Effector memory CD8-positive, alpha-beta T cell (primary cell): ENCODE results near the gene ALG12.

Experiments
- ATAC-seq: fragments of 150-1000 bp; cut with Tn5 transposase; replicated peaks from 2 replicates; pipeline ENCODE4 v1.10.0; 2021; ENCODE audit warnings: mild to moderate bottlenecking, moderate library complexity
- DNase-seq, 3 experiments: peaks; one replicate each; pipeline ENCODE4 v3.0.0; 2021
- H3K27ac Mint-ChIP-seq, 2 donors: one replicate each; pipeline ENCODE4 v1.8.0; 2022; ENCODE audit warnings: mild to moderate bottlenecking in 2 of 2, mixed read lengths in 2 of 2, moderate library complexity in 2 of 2
- H3K27me3 Mint-ChIP-seq, 2 donors: one replicate each; pipeline ENCODE4 v1.8.0; 2022; ENCODE audit warnings: mixed read lengths in 2 of 2
- H3K36me3 Mint-ChIP-seq: one replicate; pipeline ENCODE4 v1.8.0; 2022; ENCODE audit warnings: mild to moderate bottlenecking, moderate library complexity, mixed read lengths; ENCODE audit not compliant: insufficient read depth
- H3K4me1 Mint-ChIP-seq, 2 donors: one replicate each; pipeline ENCODE4 v1.8.0; 2022; ENCODE audit warnings: low read depth in 2 of 2, mixed read lengths in 2 of 2
- H3K4me3 Mint-ChIP-seq, 2 donors: one replicate each; pipeline ENCODE4 v1.8.0; 2022; ENCODE audit warnings: mild to moderate bottlenecking in 2 of 2, mixed read lengths in 2 of 2, moderate library complexity in 2 of 2
- H3K9me3 Mint-ChIP-seq, 2 donors: one replicate each; pipeline ENCODE4 v1.8.0; 2022; ENCODE audit warnings: mixed read lengths in 2 of 2
- total RNA-seq, 9 experiments: gene quantifications; one replicate each; lab custom pipeline; 2026; lab: John Stamatoyannopoulos, UW

Gene ALG12
- 19.5 to 40.7 (median 23.2) reads per million in 9 experiments for total RNA-seq

DNA sequence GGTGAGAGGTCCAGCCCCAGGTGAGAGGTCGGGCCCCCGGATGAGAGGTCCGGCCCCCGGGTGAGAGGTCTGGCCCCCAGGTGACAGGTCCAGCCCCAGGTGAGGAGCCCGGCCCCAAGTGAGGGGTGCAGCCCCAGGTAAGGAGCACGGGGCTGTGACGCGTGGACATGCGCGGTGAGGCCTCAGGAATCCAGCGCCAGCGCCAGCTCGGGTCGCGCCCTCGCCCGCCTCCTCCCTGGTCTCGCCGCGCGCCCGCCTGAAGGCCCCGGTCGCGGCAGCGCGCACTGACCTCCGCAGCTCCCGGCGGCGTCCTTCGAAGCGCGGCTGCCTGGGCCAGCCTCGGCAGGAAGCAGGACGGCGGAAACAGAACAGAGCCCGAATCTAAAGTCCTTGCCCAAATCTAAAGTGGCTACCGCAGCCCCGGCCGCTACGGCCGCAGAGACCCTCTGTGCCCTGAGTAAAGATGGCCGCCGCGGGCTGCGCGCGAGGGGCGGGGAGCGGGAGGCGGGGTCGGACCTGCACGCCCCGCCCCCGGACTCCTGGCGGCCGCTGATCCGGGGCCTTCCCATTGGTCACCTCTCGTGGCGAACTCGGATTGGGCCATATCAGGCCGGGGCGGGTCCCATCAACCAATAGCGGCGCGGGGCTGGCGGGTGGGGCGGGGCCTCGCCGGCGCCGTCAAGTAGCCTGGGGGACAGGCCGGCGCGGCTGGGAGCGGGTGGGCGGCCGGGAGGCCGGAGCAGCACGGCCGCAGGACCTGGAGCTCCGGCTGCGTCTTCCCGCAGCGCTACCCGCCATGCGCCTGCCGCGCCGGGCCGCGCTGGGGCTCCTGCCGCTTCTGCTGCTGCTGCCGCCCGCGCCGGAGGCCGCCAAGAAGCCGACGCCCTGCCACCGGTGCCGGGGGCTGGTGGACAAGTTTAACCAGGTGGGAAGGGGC is at the start of gene ALG12, which contains the start of gene CRELD2:
ALG12 (minus strand) TSS at position 465 of the 937 bp plus-strand sequence. CDS start 4,673 bp downstream, outside the sequence.
CRELD2 (plus strand) TSS at position 661 of the 937 bp plus-strand sequence; CDS start at position 797, 136 bp downstream.
- peaks cover 12 to 20% of the 10 kb centered on the region in 2 donors for H3K4me1 Mint-ChIP-seq
- peak; percentile 95 for ATAC-seq
- no peaks in the 10 kb centered on the region for H3K9me3 Mint-ChIP-seq
- H3K4me3 Mint-ChIP-seq: peak within 1 kb of the TSS; percentile 85 to 92
- peak within 1 kb of the TSS; percentile 71 to 79 for H3K27ac Mint-ChIP-seq
- peak; percentile 94 to 95 (median 94) for DNase-seq
- peaks cover 9% of the 10 kb centered on the region for H3K36me3 Mint-ChIP-seq
- H3K27me3 Mint-ChIP-seq: no peaks in the 10 kb centered on the region

DNA sequence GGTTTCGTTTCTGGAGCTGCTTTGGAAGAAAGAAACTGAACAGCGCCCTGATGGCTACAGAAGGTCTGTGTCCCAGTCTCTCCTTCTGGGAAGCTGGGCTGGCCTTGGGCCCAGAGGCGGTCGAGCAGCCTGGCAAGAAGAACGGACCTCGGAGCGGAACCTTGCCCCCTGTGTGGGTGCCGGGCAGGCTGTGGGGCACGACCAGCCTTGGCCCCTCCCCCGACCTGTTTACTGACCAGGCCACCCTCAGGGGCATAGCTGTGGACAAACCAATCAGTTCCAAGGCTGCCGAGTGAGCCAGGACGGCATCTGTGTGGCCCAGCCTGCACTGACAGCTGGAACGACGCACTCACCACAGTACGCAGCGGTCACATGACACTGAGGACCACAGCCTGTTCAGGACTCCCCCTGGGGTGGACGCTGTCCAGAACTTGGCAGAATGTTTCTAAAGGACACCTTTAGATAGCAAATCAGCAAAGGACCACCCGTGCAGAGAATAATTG is 49.5 kb upstream of the ALG12 start:
- peaks cover 85% of the 10 kb centered on the region for H3K36me3 Mint-ChIP-seq
- H3K4me3 Mint-ChIP-seq: peak overlapping the region in 1 of 2 donors; percentile 62
- ATAC-seq: no peak
- H3K27ac Mint-ChIP-seq: peak overlapping the region; percentile 60 to 98
- no peaks in the 10 kb centered on the region for H3K27me3 Mint-ChIP-seq
- no peaks in the 10 kb centered on the region for H3K9me3 Mint-ChIP-seq
- peaks cover 23 to 28% of the 10 kb centered on the region in 2 donors for H3K4me1 Mint-ChIP-seq
- DNase-seq: no peak

DNA sequence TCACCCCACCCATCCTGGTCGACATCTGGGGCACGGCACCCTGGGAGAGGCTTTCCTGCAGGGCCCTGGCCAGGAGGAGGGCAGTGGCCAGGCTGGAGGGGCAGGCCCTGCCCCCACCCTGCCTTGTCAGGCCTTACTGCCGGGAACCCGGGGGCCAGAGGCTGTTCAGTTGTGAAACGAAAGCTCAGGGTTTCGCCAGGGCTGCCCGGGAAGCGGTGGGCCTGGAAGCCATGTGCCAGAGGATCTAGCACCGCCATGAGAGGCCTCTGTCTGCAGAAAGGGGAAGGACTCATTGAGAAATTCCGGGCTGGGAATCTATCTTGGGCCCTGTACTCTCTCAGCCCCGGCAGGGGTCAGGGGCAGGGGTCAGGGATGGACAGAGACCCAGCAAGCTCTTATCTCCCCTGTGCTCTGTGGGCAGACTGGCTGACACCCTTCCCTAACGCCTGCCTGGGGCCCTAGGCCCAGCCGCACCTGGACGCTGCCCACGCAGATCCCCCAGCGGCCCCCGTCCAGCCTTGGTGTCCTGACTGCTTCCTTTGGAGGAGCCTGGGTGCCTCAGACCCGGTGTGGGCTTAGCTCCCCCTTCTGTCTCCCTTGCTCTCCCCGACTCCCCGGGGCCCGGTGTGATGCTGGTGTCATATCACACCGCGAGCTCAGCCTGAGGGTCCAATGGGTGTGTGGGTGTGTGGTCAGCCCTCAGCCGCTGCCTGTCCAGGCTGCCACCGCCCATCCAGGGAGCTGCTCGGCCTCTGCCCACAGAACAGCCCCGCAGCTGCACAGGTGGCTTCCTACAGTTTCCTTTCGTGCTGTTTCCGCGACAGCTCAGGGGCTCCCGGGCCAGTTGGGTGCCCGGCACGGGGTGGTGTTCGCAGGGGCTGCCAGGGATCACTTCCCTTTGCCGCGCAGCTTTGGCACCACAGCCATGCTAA is 48.8 kb upstream of the ALG12 start:
- peak overlapping the region in 1 of 2 donors; percentile 62 for H3K4me3 Mint-ChIP-seq
- peaks cover 23 to 30% of the 10 kb centered on the region in 2 donors for H3K4me1 Mint-ChIP-seq
- H3K27ac Mint-ChIP-seq: peak overlapping the region; percentile 60 to 98
- ATAC-seq: no peak
- no peaks in the 10 kb centered on the region for H3K27me3 Mint-ChIP-seq
- peaks cover 92% of the 10 kb centered on the region for H3K36me3 Mint-ChIP-seq
- H3K9me3 Mint-ChIP-seq: no peaks in the 10 kb centered on the region
- no peak for DNase-seq

DNA sequence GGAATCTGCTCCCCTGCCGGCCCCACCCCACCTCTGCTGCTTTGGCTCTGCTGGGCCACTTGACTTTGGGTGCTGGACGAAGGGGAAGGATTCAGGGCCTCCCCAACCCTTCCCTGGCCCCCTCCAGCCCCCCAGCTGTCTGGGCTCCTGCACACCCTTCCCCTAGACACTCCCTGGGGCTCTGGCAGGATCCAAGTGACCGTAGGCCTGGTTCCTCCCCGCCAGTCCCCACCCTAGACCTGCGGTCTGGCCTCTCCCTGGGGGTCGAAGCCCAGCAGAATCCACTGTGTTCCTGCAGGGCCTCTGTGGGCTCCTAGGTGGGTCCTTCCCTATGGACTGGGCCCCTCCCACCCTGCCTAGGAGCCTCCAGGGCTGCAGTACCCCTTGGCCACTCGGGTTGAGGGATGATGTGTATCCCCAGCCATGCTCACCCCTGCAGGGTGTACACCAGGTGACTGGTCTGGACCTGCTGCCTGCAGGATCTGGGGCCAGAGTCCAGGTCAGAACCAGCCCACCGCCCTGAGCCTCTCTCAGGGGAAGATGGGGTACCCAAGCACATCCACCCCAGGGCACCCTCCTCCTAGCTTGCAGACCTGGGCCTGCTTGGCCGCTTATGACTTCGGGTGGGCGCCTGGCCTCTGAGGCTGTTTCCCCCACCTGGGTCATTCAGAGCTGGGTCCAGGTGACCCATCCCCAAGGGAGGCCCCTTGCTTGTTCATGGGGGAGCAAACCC is 48.0 kb upstream of the ALG12 start:
- ATAC-seq (no peak), DNase-seq (no peak)
- peaks cover 99% of the 10 kb centered on the region for H3K36me3 Mint-ChIP-seq
- H3K27ac Mint-ChIP-seq: peak overlapping the region in 1 of 2 donors; percentile 98
- H3K4me3 Mint-ChIP-seq: peak overlapping the region in 1 of 2 donors; percentile 48
- H3K4me1 Mint-ChIP-seq: peaks cover 28 to 33% of the 10 kb centered on the region in 2 donors
- no peaks in the 10 kb centered on the region for H3K27me3 Mint-ChIP-seq
- H3K9me3 Mint-ChIP-seq: no peaks in the 10 kb centered on the region

DNA sequence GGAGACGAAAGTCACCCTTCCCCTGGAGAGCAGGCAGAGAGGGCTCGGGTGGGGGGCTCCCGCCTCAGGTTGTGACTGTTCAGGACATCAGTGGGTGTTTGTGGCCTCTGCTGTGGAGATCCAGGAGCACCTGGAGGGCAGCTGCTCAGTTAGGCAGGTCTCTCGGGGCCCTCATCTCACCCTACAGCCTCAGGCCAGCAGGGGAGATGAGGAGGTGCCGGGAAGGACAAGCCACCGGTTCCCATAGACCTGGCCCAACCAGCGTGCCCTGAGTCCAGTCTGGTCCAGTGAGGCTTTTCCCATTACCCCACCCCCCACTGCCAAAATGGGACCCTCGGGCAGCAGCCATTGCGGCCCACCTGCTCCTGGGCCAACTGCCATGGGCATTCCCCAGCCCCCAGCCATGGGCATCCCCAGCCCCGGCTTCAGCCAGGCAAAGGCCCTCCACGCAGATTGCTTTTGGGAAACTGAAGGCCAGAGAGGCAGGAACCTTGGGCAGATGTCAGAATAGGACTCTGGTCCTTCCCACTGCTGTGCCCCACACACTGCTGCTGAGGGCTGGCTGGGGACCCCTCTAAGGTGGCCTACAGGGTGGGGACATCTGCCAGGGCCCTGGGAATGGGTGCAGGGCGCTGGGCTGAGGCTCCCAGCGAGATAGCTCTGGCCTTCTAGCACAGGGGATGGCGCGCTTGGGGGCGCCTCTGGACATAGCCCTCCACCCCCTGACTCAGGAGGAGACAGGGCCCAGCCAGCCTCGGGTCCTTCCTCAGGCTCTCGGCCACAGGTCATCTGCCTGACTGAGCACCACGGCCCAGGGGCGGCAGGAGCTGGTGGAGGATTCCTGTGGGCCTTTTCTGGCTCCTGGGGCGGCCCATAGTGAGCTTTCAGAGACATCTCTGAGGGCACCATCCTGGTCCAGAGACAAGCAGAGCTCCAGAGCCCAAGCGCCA is 47.1 kb upstream of the ALG12 start:
- Mint-ChIP-seq H3K4me3 (peak overlapping the region; percentile 22 to 95), H3K36me3 (peaks cover 95% of the 10 kb centered on the region), H3K27ac (peak overlapping the region; percentile 96 to 98), H3K9me3 (no peaks in the 10 kb centered on the region), H3K4me1 (peaks cover 21 to 26% of the 10 kb centered on the region in 2 donors), H3K27me3 (no peaks in the 10 kb centered on the region)
- DNase-seq (no peak), ATAC-seq (no peak)

DNA sequence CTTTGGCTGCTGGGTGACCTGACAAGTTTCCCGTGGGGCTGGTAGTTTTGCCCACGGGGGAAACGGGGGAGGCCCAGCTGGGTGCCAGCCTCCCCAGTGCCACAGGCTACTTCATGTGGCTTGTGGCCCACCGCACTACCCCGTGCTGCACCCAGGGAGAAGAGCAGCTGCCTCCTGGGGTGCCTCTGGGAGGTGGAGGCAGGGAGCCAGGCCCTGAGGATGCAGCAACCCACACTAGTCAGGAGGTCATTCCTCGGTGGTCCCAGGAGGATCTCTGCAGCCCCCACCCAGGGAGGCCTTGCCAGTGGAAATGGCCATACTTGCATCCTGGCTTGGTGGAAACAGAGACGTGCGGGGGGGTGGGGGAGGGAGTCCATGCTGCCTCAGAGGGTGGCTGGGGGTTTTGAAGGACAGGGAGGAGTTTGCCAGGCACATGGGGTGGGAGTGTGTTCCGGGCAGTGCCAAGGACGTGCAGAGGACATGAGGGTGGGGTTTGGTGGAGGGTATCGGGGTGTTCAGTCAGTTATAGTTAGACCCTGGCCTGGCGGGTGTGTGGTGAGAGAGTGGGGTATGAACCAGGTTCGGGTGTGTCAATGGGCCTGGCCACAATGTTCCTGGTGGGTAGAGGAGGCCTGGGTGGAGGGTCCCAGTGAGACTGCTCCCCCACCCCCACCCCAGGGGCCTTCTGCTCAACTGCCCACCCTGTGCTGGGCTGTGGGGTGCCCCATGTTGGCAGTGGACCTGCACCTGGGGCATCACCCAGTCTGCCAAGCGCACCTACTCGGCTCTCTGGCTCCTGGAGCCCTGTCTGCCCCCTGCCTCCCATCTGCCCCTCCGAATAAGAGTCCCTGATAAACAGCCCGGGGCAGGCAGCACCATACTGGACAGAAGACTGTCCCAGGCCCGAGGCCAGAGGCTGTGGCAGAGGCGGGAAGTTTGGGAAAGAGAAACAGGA is 46.2 kb upstream of the ALG12 start:
- H3K4me3 Mint-ChIP-seq: peak overlapping the region; percentile 88 to 95
- DNase-seq (peak in 1 of 3 experiments; percentile 38), ATAC-seq (no peak)
- peaks cover 94% of the 10 kb centered on the region for H3K36me3 Mint-ChIP-seq
- no peaks in the 10 kb centered on the region for H3K27me3 Mint-ChIP-seq
- H3K27ac Mint-ChIP-seq: peak overlapping the region; percentile 96 to 98
- H3K4me1 Mint-ChIP-seq: peaks cover 20 to 26% of the 10 kb centered on the region in 2 donors
- no peaks in the 10 kb centered on the region for H3K9me3 Mint-ChIP-seq

DNA sequence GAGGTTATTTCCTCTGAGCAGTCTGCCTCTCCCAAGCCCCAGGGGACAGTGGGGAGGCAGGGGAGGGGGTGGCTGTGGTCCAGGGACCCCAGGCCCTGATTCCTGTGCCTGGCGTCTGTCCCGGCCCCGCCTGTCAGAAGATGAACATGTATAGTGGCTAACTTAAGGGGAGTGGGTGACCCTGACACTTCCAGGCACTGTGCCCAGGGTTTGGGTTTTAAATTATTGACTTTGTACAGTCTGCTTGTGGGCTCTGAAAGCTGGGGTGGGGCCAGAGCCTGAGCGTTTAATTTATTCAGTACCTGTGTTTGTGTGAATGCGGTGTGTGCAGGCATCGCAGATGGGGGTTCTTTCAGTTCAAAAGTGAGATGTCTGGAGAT is 45.4 kb upstream of the ALG12 start:
- H3K36me3 Mint-ChIP-seq: peaks cover 94% of the 10 kb centered on the region
- no peaks in the 10 kb centered on the region for H3K9me3 Mint-ChIP-seq
- ATAC-seq (no peak), DNase-seq (no peak)
- peak overlapping the region; percentile 88 to 95 for H3K4me3 Mint-ChIP-seq
- H3K4me1 Mint-ChIP-seq: peaks cover 20 to 28% of the 10 kb centered on the region in 2 donors
- H3K27me3 Mint-ChIP-seq: no peaks in the 10 kb centered on the region
- peak overlapping the region; percentile 96 to 98 for H3K27ac Mint-ChIP-seq

DNA sequence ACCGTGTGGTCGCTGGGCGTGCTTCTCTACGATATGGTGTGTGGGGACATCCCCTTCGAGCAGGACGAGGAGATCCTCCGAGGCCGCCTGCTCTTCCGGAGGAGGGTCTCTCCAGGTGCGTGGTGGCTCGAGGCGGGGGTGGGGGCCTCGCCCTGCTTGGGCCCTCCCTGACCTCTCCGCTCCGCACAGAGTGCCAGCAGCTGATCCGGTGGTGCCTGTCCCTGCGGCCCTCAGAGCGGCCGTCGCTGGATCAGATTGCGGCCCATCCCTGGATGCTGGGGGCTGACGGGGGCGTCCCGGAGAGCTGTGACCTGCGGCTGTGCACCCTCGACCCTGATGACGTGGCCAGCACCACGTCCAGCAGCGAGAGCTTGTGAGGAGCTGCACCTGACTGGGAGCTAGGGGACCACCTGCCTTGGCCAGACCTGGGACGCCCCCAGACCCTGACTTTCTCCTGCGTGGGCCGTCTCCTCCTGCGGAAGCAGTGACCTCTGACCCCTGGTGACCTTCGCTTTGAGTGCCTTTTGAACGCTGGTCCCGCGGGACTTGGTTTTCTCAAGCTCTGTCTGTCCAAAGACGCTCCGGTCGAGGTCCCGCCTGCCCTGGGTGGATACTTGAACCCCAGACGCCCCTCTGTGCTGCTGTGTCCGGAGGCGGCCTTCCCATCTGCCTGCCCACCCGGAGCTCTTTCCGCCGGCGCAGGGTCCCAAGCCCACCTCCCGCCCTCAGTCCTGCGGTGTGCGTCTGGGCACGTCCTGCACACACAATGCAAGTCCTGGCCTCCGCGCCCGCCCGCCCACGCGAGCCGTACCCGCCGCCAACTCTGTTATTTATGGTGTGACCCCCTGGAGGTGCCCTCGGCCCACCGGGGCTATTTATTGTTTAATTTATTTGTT is 44.8 kb upstream of the ALG12 start:
- peak overlapping the region; percentile 96 to 98 for H3K27ac Mint-ChIP-seq
- peak overlapping the region; percentile 88 to 95 for H3K4me3 Mint-ChIP-seq
- no peaks in the 10 kb centered on the region for H3K27me3 Mint-ChIP-seq
- H3K36me3 Mint-ChIP-seq: peaks cover 93% of the 10 kb centered on the region
- no peaks in the 10 kb centered on the region for H3K9me3 Mint-ChIP-seq
- no peak for DNase-seq
- H3K4me1 Mint-ChIP-seq: peaks cover 20 to 28% of the 10 kb centered on the region in 2 donors
- no peak for ATAC-seq

DNA sequence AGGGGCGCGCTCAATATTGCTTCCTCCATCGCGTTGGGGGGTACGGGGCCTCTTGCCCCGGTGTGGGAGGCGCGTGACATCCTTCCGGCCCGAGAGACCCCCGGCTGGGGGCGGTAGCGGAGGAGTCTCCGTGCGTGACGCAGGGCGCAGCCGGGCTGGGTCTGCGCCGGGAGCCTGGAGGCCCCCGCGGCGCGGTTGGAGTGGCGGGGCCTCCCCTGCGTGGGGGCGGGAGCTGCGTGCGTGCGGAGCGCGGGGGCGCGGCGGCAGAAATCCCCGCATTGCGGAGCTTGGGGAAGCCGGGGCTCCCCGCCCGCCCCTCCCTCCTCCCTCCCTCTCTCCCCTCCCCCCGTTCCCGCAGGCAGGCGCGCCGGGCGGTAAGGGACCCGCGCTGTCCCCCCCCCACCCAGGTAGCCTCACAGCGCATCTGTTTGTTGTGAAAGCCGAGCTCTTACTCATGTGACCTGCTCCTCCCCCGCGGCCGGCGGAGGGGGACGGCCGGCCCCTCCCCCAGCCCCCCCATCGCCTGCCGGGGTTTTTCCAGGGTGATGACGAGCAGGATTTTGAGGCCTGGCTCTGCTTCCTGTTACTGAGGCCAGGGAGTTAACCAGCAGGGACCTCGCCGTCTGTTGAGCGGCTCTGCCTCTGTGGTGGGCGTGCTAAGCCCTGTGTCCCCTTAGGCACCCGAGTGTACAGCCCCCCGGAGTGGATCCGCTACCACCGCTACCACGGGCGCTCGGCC is 43.9 kb upstream of the ALG12 start:
- DNase-seq (peak; percentile 73 to 79 (median 77)), ATAC-seq (peak; percentile 52)
- Mint-ChIP-seq H3K27ac (peak overlapping the region; percentile 96 to 98), H3K36me3 (peaks cover 88% of the 10 kb centered on the region), H3K4me1 (peaks cover 17 to 22% of the 10 kb centered on the region in 2 donors), H3K9me3 (no peaks in the 10 kb centered on the region), H3K4me3 (peak overlapping the region; percentile 88 to 95), H3K27me3 (no peaks in the 10 kb centered on the region)

DNA sequence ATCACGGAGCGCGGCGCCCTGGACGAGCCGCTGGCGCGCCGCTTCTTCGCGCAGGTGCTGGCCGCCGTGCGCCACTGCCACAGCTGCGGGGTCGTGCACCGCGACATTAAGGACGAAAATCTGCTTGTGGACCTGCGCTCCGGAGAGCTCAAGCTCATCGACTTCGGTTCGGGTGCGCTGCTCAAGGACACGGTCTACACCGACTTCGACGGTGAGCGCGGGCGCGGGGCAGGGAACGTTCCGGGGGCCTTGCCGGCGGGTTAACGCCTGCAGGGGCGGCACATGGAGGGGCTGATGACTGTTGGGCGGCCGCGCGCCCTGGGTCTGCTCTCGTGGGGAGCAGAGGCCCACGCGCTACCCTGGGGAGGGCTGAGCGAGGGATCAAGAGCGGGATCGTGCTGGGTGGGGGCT is 43.4 kb upstream of the ALG12 start:
- no peaks in the 10 kb centered on the region for H3K27me3 Mint-ChIP-seq
- H3K4me1 Mint-ChIP-seq: peaks cover 16 to 22% of the 10 kb centered on the region in 2 donors

More for the DNA sequence above, 43.4 kb upstream of the ALG12 start:
- no peak for ATAC-seq
- H3K36me3 Mint-ChIP-seq: peaks cover 84% of the 10 kb centered on the region
- no peak for DNase-seq
- H3K9me3 Mint-ChIP-seq: no peaks in the 10 kb centered on the region
- peak overlapping the region; percentile 96 to 98 for H3K27ac Mint-ChIP-seq
- peak overlapping the region; percentile 88 to 95 for H3K4me3 Mint-ChIP-seq
